Testis (tissue), 2 donors: ENCODE data around the gene SLIT3.

Source experiments
- CTCF ChIP-seq, 3 experiments: fragments of 450-650 bp in 2 of 3; fragments of 200-600 bp in 1 of 3; sonication (generic) in 1 of 3; IDR thresholded peaks; one replicate each; pipeline ENCODE4 v1.5.1; 2016 to 2019; ENCODE audit warnings: antibody characterized with exemption in 3 of 3, mild to moderate bottlenecking in 2 of 3, moderate library complexity in 1 of 3
- POLR2A ChIP-seq: fragments of 450-650 bp; IDR thresholded peaks from one replicate; pipeline ENCODE4 v1.6.1; 2017; ENCODE audit warnings: antibody characterized with exemption, mild to moderate bottlenecking, moderate library complexity

GRCh38 chr5:168914491-168914890 is 386.4 kb downstream of the SLIT3 start:
- TF ChIP-seq CTCF (IDR thresholded peaks at IDR 0.05) = no peak
- no peak for TF ChIP-seq POLR2A
